ENCODE measurements around the gene ATG3. TPM values are rescaled to one million over a fixed set of nuclear protein-coding genes. Genes with fewer than 3 reads are reported as not detected.

ATG3 gene
- total and polyA plus RNA-seq, 9 of the 15 experiments (the other 6 are each of a cell fraction or from before 2014, with no cell fraction given), result 48.7 to 107 (median 64.7) TPM

GRCh38 chr3:112604536-112604935 lies 42.8 kb upstream of the ATG3 start:
- H3K27me3 ChIP-seq (ENCODE audit: control insufficient read depth in 2 of 2, insufficient read depth in 2 of 2, low read length in 2 of 2), result no peaks in the 10 kb centered on the region
- no peak overlapping the region for H3K27ac ChIP-seq (ENCODE audit: extremely low read depth, low read depth, low read length)
- H3K9me1 ChIP-seq (ENCODE audit: control insufficient read depth, insufficient read depth, low read length), result no peaks in the 10 kb centered on the region
- no peak overlapping the region for H3K9ac ChIP-seq (ENCODE audit: insufficient read depth in 1 of 2, low read depth in 2 of 2, low read length in 2 of 2)
- H4K20me1 ChIP-seq (replicated peaks; ENCODE audit: control insufficient read depth, insufficient read depth, low read length), result no peaks in the 10 kb centered on the region
- ChIA-PET POLR2A (no interaction called here), CTCF (ENCODE audit: low intra/inter-chr PET ratio) (no interaction called here)
- intact Hi-C loops (cut with micrococcal nuclease) (no loop called here), in situ Hi-C loops (cut with MboI) (no loop called here)
- no peaks in the 10 kb centered on the region for H3K4me1 ChIP-seq (replicated peaks in 1 of 2; ENCODE audit: control insufficient read depth in 2 of 2, insufficient read depth in 2 of 2, low read length in 2 of 2)
- H2AFZ ChIP-seq (ENCODE audit: low read depth, low read length), result no peak overlapping the region
- FAIRE-seq (no peak), DNase-seq (ENCODE audit: extremely low read depth in 1 of 4, low spot score in 3 of 4) (no peak), ATAC-seq (no peak)
- H3K9me3 ChIP-seq (replicated peaks; ENCODE audit: control insufficient read depth, insufficient read depth, low read depth, low read length), result no peaks in the 10 kb centered on the region; the same call in 1 of the 2 replicates
- H3K4me2 ChIP-seq (ENCODE audit: insufficient read depth, low read length), result no peak overlapping the region
- H3K79me2 ChIP-seq (ENCODE audit: control insufficient read depth, insufficient read depth, low read length), result no peaks in the 10 kb centered on the region
- H3K36me3 ChIP-seq (ENCODE audit: control insufficient read depth, insufficient read depth, low read length), result no peaks in the 10 kb centered on the region
- no TSS peak for BruUV-seq (replicated peaks)
- WGBS (ENCODE audit: insufficient coverage, low coverage, missing lambda C conversion rate), result 4% methylated on average over 4 of the region's 4 CpGs
- H3K4me3 ChIP-seq, result no peak overlapping the region
- TF ChIP-seq CTCF (IDR thresholded peaks at IDR 0.05 in 2 of 3, conservative IDR thresholded peaks at IDR 0.05 in 1 of 3; ENCODE audit: insufficient read depth in 2 of 3, low read depth in 1 of 3, low read length in 3 of 3) (no peak), SETDB1 (IDR thresholded peaks at IDR 0.05; ENCODE audit: low read length) (no peak), ZNF318 (IDR thresholded peaks at IDR 0.05; ENCODE audit: borderline replicate concordance in 1 of 2, low read depth in 1 of 2) (no peak), HDAC1 (IDR thresholded peaks at IDR 0.05) (no peak), ZNF212 (CRISPR knock-in tag; IDR thresholded peaks at IDR 0.05) (no peak), ZNF695 (CRISPR knock-in tag; IDR thresholded peaks at IDR 0.05) (no peak), MIER1 (IDR thresholded peaks at IDR 0.05; ENCODE audit: low read depth) (no peak), CEBPG (CRISPR knock-in tag; IDR thresholded peaks at IDR 0.05) (no peak), CEBPG (tag; conservative IDR thresholded peaks at IDR 0.05 in 1 of 2, IDR thresholded peaks at IDR 0.05 in 1 of 2) (no peak), HDAC3 (IDR thresholded peaks at IDR 0.05; ENCODE audit: borderline replicate concordance, partially characterized antibody) (no peak), ZKSCAN8 (CRISPR knock-in tag; IDR thresholded peaks at IDR 0.05) (no peak), ZNF197 (CRISPR knock-in tag; IDR thresholded peaks at IDR 0.05; ENCODE audit: low read depth) (no peak), NFE2L1 (tag; IDR thresholded peaks at IDR 0.05; ENCODE audit: borderline replicate concordance, low read depth) (no peak), SMARCE1 (IDR thresholded peaks at IDR 0.05) (no peak)
